ENCODE results near the gene DOK5.

DOK5 gene

DNA sequence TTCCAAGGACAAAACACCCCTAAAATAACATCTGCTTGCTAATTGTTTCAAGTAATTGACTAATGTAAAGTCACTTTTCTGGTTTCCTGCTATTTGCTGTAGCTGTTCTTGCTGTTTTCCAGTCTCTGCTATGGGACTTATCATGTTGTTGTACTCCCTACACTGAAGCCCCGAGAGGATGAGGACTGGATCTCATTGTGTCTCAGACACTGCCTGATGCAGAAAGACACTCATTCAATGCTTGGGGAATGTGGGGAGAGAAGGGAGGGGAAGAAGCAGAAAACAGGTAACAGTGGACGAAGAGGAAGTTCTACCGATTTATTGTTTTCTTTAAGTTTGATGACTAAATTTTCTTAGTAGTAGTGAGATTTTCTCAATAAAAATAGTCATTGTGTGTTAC lies 79.8 kb downstream of the DOK5 start:
- TF ChIP-seq, protein P1, sequence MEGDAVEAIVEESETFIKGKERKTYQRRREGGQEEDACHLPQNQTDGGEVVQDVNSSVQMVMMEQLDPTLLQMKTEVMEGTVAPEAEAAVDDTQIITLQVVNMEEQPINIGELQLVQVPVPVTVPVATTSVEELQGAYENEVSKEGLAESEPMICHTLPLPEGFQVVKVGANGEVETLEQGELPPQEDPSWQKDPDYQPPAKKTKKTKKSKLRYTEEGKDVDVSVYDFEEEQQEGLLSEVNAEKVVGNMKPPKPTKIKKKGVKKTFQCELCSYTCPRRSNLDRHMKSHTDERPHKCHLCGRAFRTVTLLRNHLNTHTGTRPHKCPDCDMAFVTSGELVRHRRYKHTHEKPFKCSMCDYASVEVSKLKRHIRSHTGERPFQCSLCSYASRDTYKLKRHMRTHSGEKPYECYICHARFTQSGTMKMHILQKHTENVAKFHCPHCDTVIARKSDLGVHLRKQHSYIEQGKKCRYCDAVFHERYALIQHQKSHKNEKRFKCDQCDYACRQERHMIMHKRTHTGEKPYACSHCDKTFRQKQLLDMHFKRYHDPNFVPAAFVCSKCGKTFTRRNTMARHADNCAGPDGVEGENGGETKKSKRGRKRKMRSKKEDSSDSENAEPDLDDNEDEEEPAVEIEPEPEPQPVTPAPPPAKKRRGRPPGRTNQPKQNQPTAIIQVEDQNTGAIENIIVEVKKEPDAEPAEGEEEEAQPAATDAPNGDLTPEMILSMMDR (IDR thresholded peaks at IDR 0.05; ENCODE audit: low read depth, low read length, missing control alignments) = no peak
- in situ Hi-C loops (cut with HindIII; ENCODE audit: low pct_ligation_motif_present, low sequenced_read_pairs) = no loop called here
- H3K36me3 ChIP-seq (replicated peaks) = no peaks in the 10 kb centered on the region
- H3K4me3 ChIP-seq (ENCODE audit: low read depth, low read length) = no peak overlapping the region
- DNase-seq = no peak
- no peaks in the 10 kb centered on the region for H3K27me3 ChIP-seq (replicated peaks)
- H3K27ac ChIP-seq = no peak overlapping the region

DNA sequence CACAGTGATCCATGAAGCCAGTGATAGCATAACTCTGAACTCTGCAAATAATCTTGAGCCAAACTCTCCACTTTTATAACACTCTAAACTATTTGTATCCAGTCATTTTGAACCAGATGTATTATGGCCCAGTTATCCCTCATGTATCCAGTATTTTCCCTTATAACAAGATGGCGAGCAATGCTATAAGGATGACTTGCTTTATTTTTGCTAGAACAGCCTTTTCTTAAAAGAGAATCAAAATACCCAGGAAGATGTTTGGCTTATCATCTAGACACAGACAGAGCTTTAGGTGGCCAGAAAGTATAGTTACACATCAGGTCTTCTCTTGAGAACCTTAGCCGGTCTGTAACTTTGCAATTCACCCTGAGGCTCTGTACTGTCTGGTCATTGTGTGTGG lies 81.0 kb downstream of the DOK5 start:
- no peak for DNase-seq
- H3K36me3 ChIP-seq (replicated peaks) = no peaks in the 10 kb centered on the region
- TF ChIP-seq, protein P1 (IDR thresholded peaks at IDR 0.05; ENCODE audit: low read depth, low read length, missing control alignments) = no peak
- in situ Hi-C loops (cut with HindIII; ENCODE audit: low pct_ligation_motif_present, low sequenced_read_pairs) = no loop called here
- no peaks in the 10 kb centered on the region for H3K27me3 ChIP-seq (replicated peaks)
- H3K27ac ChIP-seq = no peak overlapping the region
- H3K4me3 ChIP-seq (ENCODE audit: low read depth, low read length) = no peak overlapping the region

DNA sequence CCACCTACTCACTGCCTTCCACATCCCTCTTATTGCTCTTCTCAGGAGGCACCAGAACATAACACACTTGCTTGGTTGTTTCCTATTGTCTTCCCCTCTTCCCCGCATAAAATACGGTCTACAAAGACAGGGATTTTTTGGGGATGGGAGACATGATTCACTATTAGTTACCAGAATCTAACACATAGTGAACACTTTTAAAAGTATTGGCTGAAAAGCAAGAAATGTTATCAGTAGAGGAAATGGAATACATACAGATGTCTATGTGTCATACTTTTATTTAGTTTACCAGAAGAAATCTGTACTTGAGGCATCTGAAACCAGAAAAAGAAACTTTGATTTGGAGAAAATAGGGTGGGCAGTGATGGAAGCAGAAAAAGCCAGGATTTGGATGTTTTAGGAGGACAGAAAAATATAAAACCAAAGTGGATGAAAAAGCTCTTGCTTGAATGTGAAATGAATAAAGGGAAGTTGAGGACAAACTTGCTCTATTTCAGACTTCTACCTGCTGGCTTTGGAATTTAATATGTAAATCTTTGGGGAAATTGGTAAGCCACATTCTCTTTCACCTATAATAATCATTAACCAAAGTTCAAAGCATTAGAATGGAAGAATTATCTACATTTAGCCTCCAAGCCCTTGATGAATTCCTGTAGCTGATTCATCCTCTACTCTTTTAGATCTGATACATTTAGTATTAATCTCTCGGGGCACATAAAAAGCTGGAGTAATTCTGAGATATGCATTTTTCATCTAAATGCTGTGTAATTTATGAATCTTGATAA lies 82.6 kb downstream of the DOK5 start:
- TF ChIP-seq, protein P1 (IDR thresholded peaks at IDR 0.05; ENCODE audit: low read depth, low read length, missing control alignments) = no peak
- Histone ChIP-seq H3K36me3 (replicated peaks) (no peaks in the 10 kb centered on the region), H3K27ac (no peak overlapping the region), H3K27me3 (replicated peaks) (no peaks in the 10 kb centered on the region), H3K4me3 (ENCODE audit: low read depth, low read length) (no peak overlapping the region)
- DNase-seq = no peak
- in situ Hi-C loops (cut with HindIII; ENCODE audit: low pct_ligation_motif_present, low sequenced_read_pairs) = no loop called here

DNA sequence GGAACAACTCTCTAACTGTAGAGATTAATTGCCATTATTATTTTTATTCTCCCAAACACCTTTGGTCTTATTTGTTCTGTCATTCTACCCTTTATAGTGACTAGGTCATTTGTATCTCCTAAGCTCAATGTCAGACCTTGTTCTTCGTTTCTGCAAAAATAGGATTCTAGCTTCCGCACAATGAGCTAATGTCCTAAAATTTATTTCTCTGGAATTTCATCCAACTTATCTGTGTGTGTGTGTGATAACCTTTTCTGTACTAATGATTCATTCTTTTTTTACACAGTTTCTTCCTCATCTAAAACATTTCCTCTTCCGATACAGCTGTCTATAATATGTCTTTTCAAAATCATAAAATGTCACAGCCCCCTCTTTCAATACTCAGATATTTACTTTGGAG lies 84.5 kb downstream of the DOK5 start:
- TF ChIP-seq, protein P1 (IDR thresholded peaks at IDR 0.05; ENCODE audit: low read depth, low read length, missing control alignments) = no peak
- in situ Hi-C loops (cut with HindIII; ENCODE audit: low pct_ligation_motif_present, low sequenced_read_pairs) = no loop called here
- H3K4me3 ChIP-seq (ENCODE audit: low read depth, low read length) = no peak overlapping the region
- no peaks in the 10 kb centered on the region for H3K27me3 ChIP-seq (replicated peaks)
- no peak overlapping the region for H3K27ac ChIP-seq
- no peak for DNase-seq
- H3K36me3 ChIP-seq (replicated peaks) = no peaks in the 10 kb centered on the region

- no peak overlapping the region for H3K27ac ChIP-seq
- DNase-seq = no peak
- in situ Hi-C loops (cut with HindIII; ENCODE audit: low pct_ligation_motif_present, low sequenced_read_pairs) = no loop called here
- H3K36me3 ChIP-seq (replicated peaks) = no peaks in the 10 kb centered on the region
- TF ChIP-seq, protein P1 (IDR thresholded peaks at IDR 0.05; ENCODE audit: low read depth, low read length, missing control alignments) = no peak
- H3K4me3 ChIP-seq (ENCODE audit: low read depth, low read length) = no peak overlapping the region
- no peaks in the 10 kb centered on the region for H3K27me3 ChIP-seq (replicated peaks)
Observed at GRCh38 chr20:54560357-54560756, 85.0 kb downstream of the DOK5 start.

GRCh38 chr20:54565255-54565654 lies 89.9 kb downstream of the DOK5 start:
- Histone ChIP-seq H3K27ac (no peak overlapping the region), H3K4me3 (ENCODE audit: low read depth, low read length) (no peak overlapping the region), H3K27me3 (replicated peaks) (no peaks in the 10 kb centered on the region), H3K36me3 (replicated peaks) (no peaks in the 10 kb centered on the region)
- no peak for DNase-seq
- in situ Hi-C loops (cut with HindIII; ENCODE audit: low pct_ligation_motif_present, low sequenced_read_pairs) = no loop called here
- TF ChIP-seq, protein P1 (IDR thresholded peaks at IDR 0.05; ENCODE audit: low read depth, low read length, missing control alignments) = no peak

Measured in brain microvascular endothelial cell (primary cell).